ENCODE data around the gene KIF7. TPM values are rescaled to one million over a fixed set of nuclear protein-coding genes. Genes with fewer than 3 reads are reported as not detected.
A peak's percentile ranks its signal among the peaks of the same experiment; 100 is the strongest.

The KIF7 gene
- total and polyA plus RNA-seq, 3 experiments from 2014 or later: 2.4 to 2.7 TPM; not detected in 1

DNA sequence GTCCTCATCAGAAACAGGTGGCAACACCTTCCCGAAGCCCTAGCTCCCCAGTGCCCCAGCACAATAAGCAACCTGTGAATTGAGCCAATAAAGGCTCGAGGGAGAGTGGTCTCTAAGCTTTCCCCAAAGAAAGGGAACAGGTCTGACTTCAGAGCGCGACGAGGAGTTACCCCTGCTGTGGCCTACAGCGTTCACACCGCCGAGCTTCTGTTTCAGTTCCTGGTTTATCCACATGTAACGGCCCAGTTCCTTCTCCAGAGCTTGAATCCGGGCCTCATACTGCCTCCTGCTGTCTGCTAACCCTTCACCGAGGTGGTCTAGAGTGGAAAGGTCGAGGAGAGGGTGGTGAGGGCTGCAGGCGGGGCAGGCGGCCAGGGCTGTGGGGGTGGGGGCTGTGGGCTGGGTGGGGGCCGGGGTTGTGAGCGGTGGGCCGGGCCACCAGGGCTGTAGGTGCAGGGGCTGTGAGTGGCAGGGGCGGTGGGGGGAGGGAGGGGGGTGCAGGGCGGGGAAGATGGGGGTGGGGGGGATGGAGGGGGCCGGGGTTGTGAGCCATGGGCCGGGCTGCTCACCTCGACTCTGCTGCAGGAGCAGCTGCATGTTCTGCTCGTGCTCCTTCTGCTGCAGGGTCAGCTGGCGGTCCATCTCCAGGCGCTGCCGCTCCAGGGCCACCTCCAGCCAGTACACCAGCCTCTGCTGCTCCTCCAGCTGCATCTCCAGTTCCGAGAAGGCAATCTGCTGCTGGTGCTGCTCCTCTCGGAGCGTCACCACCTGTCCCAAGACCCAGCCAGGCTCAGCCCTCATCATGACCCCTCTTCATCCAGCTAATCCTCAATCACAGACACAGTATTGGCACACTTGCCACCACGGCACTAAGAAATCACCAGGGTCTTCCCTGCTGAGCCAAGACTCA lies 26.2 kb downstream of the KIF7 start:
- Mint-ChIP-seq H3K27ac (peak overlapping the region in 1 of 8 donors; percentile 36), H3K36me3 (no peaks in the 10 kb centered on the region), H3K4me1 (no peaks in the 10 kb centered on the region), H3K9me3 (no peaks in the 10 kb centered on the region), H3K4me3 (no peak overlapping the region), H3K27me3 (no peaks in the 10 kb centered on the region)
- H3K4me3 ChIP-seq (ENCODE audit: low read length): no peak overlapping the region
- POLR2A ChIA-PET: no interaction called here
- CTCF ChIA-PET: no interaction called here
- no peaks in the 10 kb centered on the region for H3K27me3 ChIP-seq (ENCODE audit: insufficient read depth, low read length, poor library complexity, severe bottlenecking)
- no peaks in the 10 kb centered on the region for H3K9me3 ChIP-seq (ENCODE audit: low read length)
- DNase-seq: peak in 1 of 5 donors; percentile 33
- H3K36me3 ChIP-seq (ENCODE audit: insufficient read depth, low read length): no peaks in the 10 kb centered on the region
- H3K27ac ChIP-seq (ENCODE audit: low read depth, low read length): no peak overlapping the region
- no peaks in the 10 kb centered on the region for H3K4me1 ChIP-seq (ENCODE audit: insufficient read depth, low read length)

DNA sequence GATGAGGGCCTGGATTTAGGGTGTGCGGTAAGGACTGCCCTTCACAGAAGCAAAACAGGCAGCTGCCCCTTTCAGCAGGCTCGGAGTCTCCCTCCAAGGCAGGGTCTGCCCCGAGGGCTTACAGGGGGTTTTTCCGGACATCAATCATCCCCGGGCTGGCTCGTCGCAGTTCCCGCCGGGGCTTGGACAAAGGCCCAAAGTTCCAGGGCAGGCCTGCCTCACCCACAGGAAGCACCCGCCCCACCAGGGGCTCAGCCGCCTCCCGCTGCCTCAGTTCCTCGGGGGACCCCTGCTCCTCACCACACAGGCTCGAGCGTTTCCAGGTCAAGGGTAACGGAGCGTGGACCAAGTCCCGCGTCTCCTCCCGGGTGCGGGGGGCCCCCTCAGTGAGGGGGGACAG lies 27.0 kb downstream of the KIF7 start:
- Histone ChIP-seq H3K27ac (ENCODE audit: low read depth, low read length) (no peak overlapping the region), H3K9me3 (ENCODE audit: low read length) (no peaks in the 10 kb centered on the region), H3K27me3 (ENCODE audit: insufficient read depth, low read length, poor library complexity, severe bottlenecking) (no peaks in the 10 kb centered on the region), H3K36me3 (ENCODE audit: insufficient read depth, low read length) (no peaks in the 10 kb centered on the region), H3K4me1 (ENCODE audit: insufficient read depth, low read length) (no peaks in the 10 kb centered on the region), H3K4me3 (ENCODE audit: low read length) (no peak overlapping the region)
- ChIA-PET POLR2A (no interaction called here), CTCF (no interaction called here)
- H3K9me3 Mint-ChIP-seq: no peaks in the 10 kb centered on the region
- no peaks in the 10 kb centered on the region for H3K4me1 Mint-ChIP-seq
- peak in 1 of 5 donors; percentile 43 for DNase-seq
- H3K27ac Mint-ChIP-seq: no peak overlapping the region
- no peaks in the 10 kb centered on the region for H3K36me3 Mint-ChIP-seq
- H3K27me3 Mint-ChIP-seq: no peaks in the 10 kb centered on the region
- H3K4me3 Mint-ChIP-seq: no peak overlapping the region

DNA sequence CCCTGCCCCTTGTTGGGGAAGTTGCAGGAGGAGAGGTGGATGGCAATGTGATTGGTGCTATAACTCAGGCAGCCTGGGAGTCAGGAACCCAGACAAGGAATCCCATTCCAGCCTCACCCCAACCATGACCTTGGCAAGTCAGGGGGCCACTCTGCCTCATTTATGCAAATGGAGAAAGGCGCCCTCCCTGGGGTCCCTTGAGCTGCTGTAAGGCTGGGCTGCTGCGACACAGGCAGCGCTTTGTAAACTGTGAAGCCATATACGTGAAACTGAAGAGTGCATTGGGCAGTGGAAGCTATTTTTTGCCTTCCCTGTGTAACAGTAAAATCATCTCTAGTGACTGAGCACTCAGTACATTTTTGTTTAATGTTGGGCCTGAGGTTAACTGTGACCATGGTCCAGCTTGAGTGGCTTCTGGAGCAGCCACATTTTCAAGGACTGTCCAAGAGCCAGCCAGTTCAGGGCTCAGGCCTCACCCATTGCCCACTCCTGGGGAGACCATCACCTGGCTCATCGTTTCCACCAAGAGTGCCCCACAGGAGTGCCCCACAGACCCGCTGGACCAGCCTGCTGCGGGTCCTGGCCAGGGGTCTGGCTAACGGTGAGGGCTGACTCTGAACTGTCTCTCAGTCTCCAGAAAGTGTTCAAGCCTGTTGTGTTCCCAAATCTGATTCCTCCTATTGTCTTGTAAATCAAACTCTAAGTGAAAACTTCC lies 27.9 kb downstream of the KIF7 start:
- H3K27me3 Mint-ChIP-seq: no peaks in the 10 kb centered on the region
- no peak overlapping the region for H3K27ac Mint-ChIP-seq
- Histone ChIP-seq H3K9me3 (ENCODE audit: low read length) (no peaks in the 10 kb centered on the region), H3K4me3 (ENCODE audit: low read length) (no peak overlapping the region), H3K4me1 (ENCODE audit: insufficient read depth, low read length) (no peaks in the 10 kb centered on the region), H3K27ac (ENCODE audit: low read depth, low read length) (no peak overlapping the region), H3K27me3 (ENCODE audit: insufficient read depth, low read length, poor library complexity, severe bottlenecking) (no peaks in the 10 kb centered on the region), H3K36me3 (ENCODE audit: insufficient read depth, low read length) (no peaks in the 10 kb centered on the region)
- POLR2A ChIA-PET: no interaction called here
- no peak for DNase-seq
- H3K4me3 Mint-ChIP-seq: no peak overlapping the region
- H3K4me1 Mint-ChIP-seq: no peaks in the 10 kb centered on the region
- CTCF ChIA-PET: no interaction called here
- no peaks in the 10 kb centered on the region for H3K9me3 Mint-ChIP-seq
- H3K36me3 Mint-ChIP-seq: no peaks in the 10 kb centered on the region

DNA sequence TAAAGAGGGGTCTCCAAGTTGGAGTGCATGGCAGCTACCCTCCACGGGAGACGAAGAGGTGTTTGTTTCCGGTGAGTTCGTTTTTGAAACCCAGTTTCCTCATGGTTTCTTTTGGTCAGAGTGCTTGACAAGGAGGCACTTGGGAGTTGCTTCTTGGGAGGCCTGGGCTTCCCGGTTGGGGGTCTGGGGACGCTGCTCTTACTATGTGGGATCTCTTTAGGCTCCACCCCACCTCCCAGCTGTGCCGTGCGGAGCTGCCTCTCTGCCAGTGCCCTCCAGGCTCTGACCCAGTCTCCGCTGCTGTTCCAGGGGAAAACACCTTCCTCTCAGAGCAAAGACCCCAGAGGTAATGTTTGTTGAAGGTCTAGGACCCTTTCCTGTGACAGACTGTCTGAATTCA lies 29.6 kb downstream of the KIF7 start:
- H3K4me1 Mint-ChIP-seq: no peaks in the 10 kb centered on the region
- H3K27ac Mint-ChIP-seq: no peak overlapping the region
- Histone ChIP-seq H3K27me3 (ENCODE audit: insufficient read depth, low read length, poor library complexity, severe bottlenecking) (no peaks in the 10 kb centered on the region), H3K36me3 (ENCODE audit: insufficient read depth, low read length) (no peaks in the 10 kb centered on the region), H3K4me1 (ENCODE audit: insufficient read depth, low read length) (no peaks in the 10 kb centered on the region), H3K27ac (ENCODE audit: low read depth, low read length) (no peak overlapping the region), H3K9me3 (ENCODE audit: low read length) (no peaks in the 10 kb centered on the region), H3K4me3 (ENCODE audit: low read length) (no peak overlapping the region)
- ChIA-PET POLR2A (no interaction called here), CTCF (no interaction called here)
- H3K4me3 Mint-ChIP-seq: no peak overlapping the region
- no peaks in the 10 kb centered on the region for H3K36me3 Mint-ChIP-seq
- no peaks in the 10 kb centered on the region for H3K27me3 Mint-ChIP-seq
- no peaks in the 10 kb centered on the region for H3K9me3 Mint-ChIP-seq
- DNase-seq: no peak

DNA sequence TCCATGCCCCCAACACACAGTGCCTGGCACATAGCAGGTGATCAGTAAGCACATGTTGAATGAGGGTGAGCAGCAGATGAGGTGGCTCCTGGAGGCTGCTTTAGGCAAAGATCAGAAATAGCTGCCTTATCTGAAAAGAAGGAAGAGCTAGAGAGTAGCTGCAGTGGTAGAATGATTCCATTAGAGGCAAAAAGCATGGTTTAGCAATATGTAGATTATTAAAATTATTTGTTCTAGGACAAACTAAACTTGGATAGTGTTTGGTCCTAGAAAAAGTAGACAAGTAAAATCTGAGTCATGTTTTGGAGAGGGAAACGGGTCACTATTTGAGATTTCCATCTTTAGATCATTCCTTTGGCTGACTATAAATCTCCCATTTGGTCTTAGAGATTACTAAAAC lies 32.1 kb downstream of the KIF7 start:
- no peaks in the 10 kb centered on the region for H3K4me1 ChIP-seq (ENCODE audit: insufficient read depth, low read length)
- ChIA-PET POLR2A (no interaction called here), CTCF (no interaction called here)
- H3K4me3 ChIP-seq (ENCODE audit: low read length): no peak overlapping the region
- H3K27ac ChIP-seq (ENCODE audit: low read depth, low read length): no peak overlapping the region
- DNase-seq: no peak
- Mint-ChIP-seq H3K27me3 (no peaks in the 10 kb centered on the region), H3K4me1 (no peaks in the 10 kb centered on the region), H3K36me3 (no peaks in the 10 kb centered on the region), H3K4me3 (no peak overlapping the region), H3K27ac (peak overlapping the region in 1 of 8 donors; percentile 12), H3K9me3 (no peaks in the 10 kb centered on the region)
- no peaks in the 10 kb centered on the region for H3K9me3 ChIP-seq (ENCODE audit: low read length)
- no peaks in the 10 kb centered on the region for H3K27me3 ChIP-seq (ENCODE audit: insufficient read depth, low read length, poor library complexity, severe bottlenecking)
- H3K36me3 ChIP-seq (ENCODE audit: insufficient read depth, low read length): no peaks in the 10 kb centered on the region

DNA sequence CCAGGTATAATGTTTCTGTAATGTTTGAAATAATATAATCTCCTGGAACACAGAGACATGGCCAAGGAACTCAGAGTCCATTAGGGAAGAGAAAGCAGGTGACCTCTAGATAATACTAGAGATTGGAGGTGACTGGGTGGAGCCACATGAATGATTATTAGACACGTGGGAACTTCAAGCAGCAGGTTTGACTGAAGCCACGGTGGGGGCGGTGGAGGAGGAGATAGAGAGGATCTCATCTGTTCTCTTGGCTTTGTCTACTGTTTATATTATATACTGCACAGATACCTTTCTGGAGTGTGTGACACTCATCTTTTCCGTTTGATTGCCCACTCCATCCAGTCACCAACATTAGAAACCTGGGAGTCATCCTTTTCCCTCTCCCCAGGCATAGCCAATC lies 33.7 kb downstream of the KIF7 start:
- H3K4me1 Mint-ChIP-seq: no peaks in the 10 kb centered on the region
- Histone ChIP-seq H3K27ac (ENCODE audit: low read depth, low read length) (no peak overlapping the region), H3K4me1 (ENCODE audit: insufficient read depth, low read length) (no peaks in the 10 kb centered on the region), H3K36me3 (ENCODE audit: insufficient read depth, low read length) (no peaks in the 10 kb centered on the region), H3K4me3 (ENCODE audit: low read length) (no peak overlapping the region), H3K27me3 (ENCODE audit: insufficient read depth, low read length, poor library complexity, severe bottlenecking) (no peaks in the 10 kb centered on the region), H3K9me3 (ENCODE audit: low read length) (no peaks in the 10 kb centered on the region)
- DNase-seq: no peak
- H3K27me3 Mint-ChIP-seq: no peaks in the 10 kb centered on the region
- ChIA-PET POLR2A (no interaction called here), CTCF (no interaction called here)
- no peak overlapping the region for H3K4me3 Mint-ChIP-seq
- no peaks in the 10 kb centered on the region for H3K36me3 Mint-ChIP-seq
- H3K9me3 Mint-ChIP-seq: no peaks in the 10 kb centered on the region
- no peak overlapping the region for H3K27ac Mint-ChIP-seq

DNA sequence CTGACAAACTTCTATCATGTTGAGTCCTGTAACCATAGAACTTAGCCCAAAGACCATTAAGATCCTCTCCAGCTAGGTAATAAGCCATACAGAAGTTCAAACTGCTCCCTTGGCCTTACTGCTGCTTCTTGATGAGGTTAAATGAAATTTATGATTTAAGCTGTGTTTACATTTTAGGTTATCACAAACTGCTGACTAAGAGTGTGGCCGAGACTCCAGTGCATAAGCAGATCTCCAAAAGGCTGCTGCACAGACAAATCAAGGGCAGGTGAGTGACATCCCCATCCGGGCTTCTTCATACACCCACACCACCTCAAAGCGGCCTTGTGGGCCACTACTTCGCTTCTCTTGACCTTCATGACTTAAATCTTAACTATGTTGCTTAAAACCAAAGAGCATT lies 39.0 kb downstream of the KIF7 start:
- Histone ChIP-seq H3K36me3 (ENCODE audit: insufficient read depth, low read length) (no peaks in the 10 kb centered on the region), H3K4me3 (ENCODE audit: low read length) (no peak overlapping the region), H3K4me1 (ENCODE audit: insufficient read depth, low read length) (no peaks in the 10 kb centered on the region), H3K27me3 (ENCODE audit: insufficient read depth, low read length, poor library complexity, severe bottlenecking) (no peaks in the 10 kb centered on the region), H3K9me3 (ENCODE audit: low read length) (no peaks in the 10 kb centered on the region), H3K27ac (ENCODE audit: low read depth, low read length) (no peak overlapping the region)
- H3K4me3 Mint-ChIP-seq: no peak overlapping the region
- H3K4me1 Mint-ChIP-seq: no peaks in the 10 kb centered on the region
- no peak for DNase-seq
- peaks cover 3 to 13% (median 4%) of the 10 kb centered on the region in 3 donors for H3K36me3 Mint-ChIP-seq
- ChIA-PET CTCF (no interaction called here), POLR2A (no interaction called here)
- peaks cover 0 to 1% of the 10 kb centered on the region in 2 donors for H3K27me3 Mint-ChIP-seq
- H3K9me3 Mint-ChIP-seq: peaks cover 19 to 26% (median 21%) of the 10 kb centered on the region in 5 donors
- H3K27ac Mint-ChIP-seq: no peak overlapping the region

DNA sequence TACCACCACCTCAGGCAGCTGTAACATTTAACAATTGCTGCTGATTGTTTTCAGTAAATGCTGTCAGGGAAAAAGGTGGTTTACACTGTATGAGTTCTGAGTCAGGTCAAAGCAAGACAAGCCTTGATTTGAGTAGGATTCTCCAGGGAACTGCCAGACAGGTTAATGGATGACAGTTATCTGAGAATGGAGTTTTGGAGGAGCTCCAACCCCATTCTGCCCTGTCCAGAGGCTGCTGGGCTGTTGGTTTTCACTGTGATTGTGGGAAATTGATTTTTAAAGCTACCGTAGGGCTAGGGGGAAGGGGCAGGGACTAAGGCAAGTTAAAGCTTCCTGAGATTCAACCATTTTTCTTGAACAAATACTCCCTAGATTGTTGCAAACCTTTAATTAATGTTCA lies 40.1 kb downstream of the KIF7 start:
- Histone ChIP-seq H3K4me1 (ENCODE audit: insufficient read depth, low read length) (no peaks in the 10 kb centered on the region), H3K27ac (ENCODE audit: low read depth, low read length) (no peak overlapping the region), H3K36me3 (ENCODE audit: insufficient read depth, low read length) (no peaks in the 10 kb centered on the region), H3K4me3 (ENCODE audit: low read length) (no peak overlapping the region), H3K27me3 (ENCODE audit: insufficient read depth, low read length, poor library complexity, severe bottlenecking) (no peaks in the 10 kb centered on the region), H3K9me3 (ENCODE audit: low read length) (no peaks in the 10 kb centered on the region)
- Mint-ChIP-seq H3K4me3 (no peak overlapping the region), H3K4me1 (no peaks in the 10 kb centered on the region), H3K27me3 (peaks cover 0 to 1% of the 10 kb centered on the region in 2 donors), H3K36me3 (peaks cover 3 to 13% (median 4%) of the 10 kb centered on the region in 3 donors), H3K27ac (no peak overlapping the region), H3K9me3 (peaks cover 19 to 26% (median 21%) of the 10 kb centered on the region in 5 donors)
- ChIA-PET CTCF (no interaction called here), POLR2A (no interaction called here)
- DNase-seq: no peak

Data from CD8-positive, alpha-beta memory T cell (primary cell).